HG03066 (cell line): ENCODE data around the gene ZNF444.

Source experiments
- ATAC-seq: cut with Tn5 transposase; IDR thresholded peaks from one replicate; pipeline ENCODE4 v1.9.1; 2021; ENCODE audit warnings: low read depth; ENCODE audit not compliant: unreplicated experiment

The ZNF444 gene

GRCh38 chr19:56106993-56107392 lies 34.1 kb upstream of the ZNF444 start:
- no peak for ATAC-seq

- ATAC-seq, result no peak
Measured at GRCh38 chr19:56107626-56108351, 33.3 kb upstream of the ZNF444 start.

GRCh38 chr19:56108447-56109195 lies 32.5 kb upstream of the ZNF444 start:
- no peak for ATAC-seq

GRCh38 chr19:56109226-56109625 lies 31.9 kb upstream of the ZNF444 start:
- ATAC-seq, result no peak

- no peak for ATAC-seq
Measured at GRCh38 chr19:56110515-56111448, 30.3 kb upstream of the ZNF444 start.

- ATAC-seq, result peak; percentile 47
Measured at GRCh38 chr19:56111601-56112312, 29.3 kb upstream of the ZNF444 start.

GRCh38 chr19:56112313-56112709 lies 28.8 kb upstream of the ZNF444 start:
- no peak for ATAC-seq

- no peak for ATAC-seq
Measured at GRCh38 chr19:56113074-56113632, 27.9 kb upstream of the ZNF444 start.

GRCh38 chr19:56114051-56114777 lies 26.9 kb upstream of the ZNF444 start:
- no peak for ATAC-seq

GRCh38 chr19:56114778-56115110 lies 26.3 kb upstream of the ZNF444 start:
- ATAC-seq, result no peak

- ATAC-seq, result no peak
Measured at GRCh38 chr19:56115490-56115889, 25.6 kb upstream of the ZNF444 start.

GRCh38 chr19:56116606-56117005 lies 24.5 kb upstream of the ZNF444 start:
- no peak for ATAC-seq

- no peak for ATAC-seq
Measured at GRCh38 chr19:56117376-56117884, 23.7 kb upstream of the ZNF444 start.

GRCh38 chr19:56117889-56118288 lies 23.2 kb upstream of the ZNF444 start:
- no peak for ATAC-seq

- ATAC-seq, result no peak
Measured at GRCh38 chr19:56118666-56119581, 22.2 kb upstream of the ZNF444 start.

- no peak for ATAC-seq
Measured at GRCh38 chr19:56119582-56119978, 21.5 kb upstream of the ZNF444 start.

- ATAC-seq, result no peak
Measured at GRCh38 chr19:56120002-56120370, 21.1 kb upstream of the ZNF444 start.
